MM.1S (cell line): ENCODE measurements around the gene VPS8.

Source experiments
- DNase-seq: peaks from one replicate; pipeline ENCODE4 v3.0.0-alpha.2; 2015
- H2AFZ ChIP-seq: fragments of 300-600 bp; sonication (generic); 2 replicates; pipeline ENCODE4 v1.6.0; 2016; ENCODE audit warnings: antibody characterized with exemption, low read length
- H3F3A ChIP-seq: fragments of 300-600 bp; sonication (generic); 2 replicates; pipeline ENCODE4 v1.6.1; 2016; ENCODE audit warnings: mild to moderate bottlenecking, antibody characterized with exemption, low read length, moderate library complexity, mixed read lengths; ENCODE audit not compliant: insufficient read depth
- H3K27ac ChIP-seq: fragments of 300-600 bp; sonication (generic); 2 replicates; pipeline ENCODE4 v1.5.1; 2016; ENCODE audit warnings: mild to moderate bottlenecking, low read length
- H3K27me3 ChIP-seq: fragments of 300-600 bp; sonication (generic); replicated peaks from 2 replicates; pipeline ENCODE4 v1.6.0; 2016; ENCODE audit warnings: low read length; ENCODE audit not compliant: insufficient read depth
- H3K36me3 ChIP-seq: fragments of 300-600 bp; sonication (generic); replicated peaks from 2 replicates; pipeline ENCODE4 v1.6.1; 2016; ENCODE audit warnings: mild to moderate bottlenecking, low read length, mixed read lengths; ENCODE audit not compliant: insufficient read depth
- H3K4me1 ChIP-seq: fragments of 300-600 bp; sonication (generic); 2 replicates; pipeline ENCODE4 v1.6.1; 2016; ENCODE audit warnings: low read length, mixed read lengths
- H3K4me2 ChIP-seq: fragments of 300-600 bp; sonication (generic); 2 replicates; pipeline ENCODE4 v1.6.0; 2016; ENCODE audit warnings: low read depth, low read length
- H3K4me3 ChIP-seq: fragments of 300-600 bp; sonication (generic); 2 replicates; pipeline ENCODE4 v1.5.1; 2016; ENCODE audit warnings: low read length, mixed read lengths
- H3K79me2 ChIP-seq: fragments of 300-600 bp; sonication (generic); 2 replicates; pipeline ENCODE4 v1.6.1; 2016; ENCODE audit warnings: mixed run types, low read length, mixed read lengths
- H3K9ac ChIP-seq: fragments of 300-600 bp; sonication (generic); 2 replicates; pipeline ENCODE4 v1.6.1; 2016; ENCODE audit warnings: low read length, mixed read lengths
- H3K9me2 ChIP-seq: fragments of 300-600 bp; sonication (generic); replicated peaks from 2 replicates; pipeline ENCODE4 v1.6.1; 2016; ENCODE audit warnings: mild to moderate bottlenecking, low read length, mixed read lengths; ENCODE audit not compliant: insufficient read depth
- H3K9me3 ChIP-seq: fragments of 300-600 bp; sonication (generic); replicated peaks from 2 replicates; pipeline ENCODE4 v1.6.1; 2016; ENCODE audit warnings: mild to moderate bottlenecking, low read length, mixed read lengths; ENCODE audit not compliant: insufficient read depth
- H4K20me1 ChIP-seq: fragments of 300-600 bp; sonication (generic); 2 replicates; pipeline ENCODE4 v1.6.1; 2016; ENCODE audit warnings: mild to moderate bottlenecking, low read length, moderate library complexity, mixed read lengths; ENCODE audit not compliant: insufficient read depth
- CTCF ChIP-seq: fragments of 300-600 bp; sonication (generic); IDR thresholded peaks from 2 replicates; pipeline ENCODE4 v1.5.1; 2016; ENCODE audit warnings: antibody characterized with exemption, low read length, mixed read lengths
- EZH2 ChIP-seq: fragments of 300-600 bp; sonication (generic); optimal IDR thresholded peaks from 2 replicates; pipeline ENCODE3; 2017; ENCODE audit warnings: low read depth, mild to moderate bottlenecking, antibody characterized with exemption, low read length, mixed read lengths
- EZH2phosphoT487 ChIP-seq: fragments of 300-600 bp; sonication (generic); IDR thresholded peaks from 2 replicates; pipeline ENCODE4 v1.6.1; 2018; ENCODE audit warnings: antibody characterized with exemption, low read length

Gene VPS8

GRCh38 chr3:185057829-185058228, 245.9 kb downstream of the VPS8 start:
- Histone ChIP-seq H4K20me1 (no peaks in the 10 kb centered on the region), H3K9me2 (no peaks in the 10 kb centered on the region), H3K4me3 (no peak overlapping the region), H3K79me2 (no peaks in the 10 kb centered on the region), H3K9ac (no peak overlapping the region), H3F3A (peaks cover 4% of the 10 kb centered on the region; the same call in 1 of the 2 replicates), H3K27ac (no peak overlapping the region), H3K36me3 (no peaks in the 10 kb centered on the region), H3K9me3 (no peaks in the 10 kb centered on the region), H3K4me1 (peaks cover 7% of the 10 kb centered on the region), H3K4me2 (no peak overlapping the region), H2AFZ (no peak overlapping the region), H3K27me3 (no peaks in the 10 kb centered on the region)
- no peak for TF ChIP-seq CTCF
- no peak for TF ChIP-seq EZH2phosphoT487
- no peak for TF ChIP-seq EZH2
- DNase-seq: no peak

GRCh38 chr3:185058796-185059195, 246.8 kb downstream of the VPS8 start:
- H4K20me1 ChIP-seq: no peaks in the 10 kb centered on the region
- no peak for TF ChIP-seq EZH2phosphoT487
- TF ChIP-seq CTCF: no peak
- TF ChIP-seq EZH2: no peak
- no peaks in the 10 kb centered on the region for H3K79me2 ChIP-seq
- peaks cover 12% of the 10 kb centered on the region for H3K4me1 ChIP-seq
- no peak overlapping the region for H3K4me2 ChIP-seq
- H3K36me3 ChIP-seq: no peaks in the 10 kb centered on the region
- H3K9me3 ChIP-seq: no peaks in the 10 kb centered on the region
- no peak for DNase-seq
- H3K27me3 ChIP-seq: no peaks in the 10 kb centered on the region
- H2AFZ ChIP-seq: no peak overlapping the region
- no peak overlapping the region for H3K27ac ChIP-seq
- no peaks in the 10 kb centered on the region for H3K9me2 ChIP-seq
- H3K9ac ChIP-seq: no peak overlapping the region
- no peak overlapping the region for H3K4me3 ChIP-seq
- peaks cover 10% of the 10 kb centered on the region for H3F3A ChIP-seq

DNA sequence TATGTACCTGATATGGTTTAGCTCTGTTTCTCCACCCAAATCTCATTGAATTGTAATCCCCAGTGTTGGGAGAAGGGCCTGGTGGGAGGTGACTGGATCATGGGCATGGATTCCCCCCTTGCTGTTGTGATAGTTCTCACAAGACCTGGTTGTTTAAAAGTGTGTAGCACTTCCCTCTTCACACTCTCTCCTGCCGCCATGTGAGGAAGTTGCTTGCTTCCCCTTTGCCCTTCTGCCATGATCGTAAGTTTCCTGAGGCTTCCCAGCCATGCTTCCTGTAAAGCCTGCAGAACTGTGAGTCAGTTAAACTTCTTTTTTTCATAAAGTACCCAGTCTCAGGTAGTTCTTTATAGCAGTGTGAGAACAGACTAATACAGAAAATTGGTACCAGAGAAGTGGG, 247.8 kb downstream of the VPS8 start:
- no peak for DNase-seq
- H4K20me1 ChIP-seq: no peaks in the 10 kb centered on the region
- no peaks in the 10 kb centered on the region for H3K9me3 ChIP-seq
- H2AFZ ChIP-seq: no peak overlapping the region
- peaks cover 16% of the 10 kb centered on the region for H3K4me1 ChIP-seq
- no peaks in the 10 kb centered on the region for H3K36me3 ChIP-seq
- H3K4me3 ChIP-seq: no peak overlapping the region
- TF ChIP-seq EZH2phosphoT487: no peak
- TF ChIP-seq EZH2: no peak
- TF ChIP-seq CTCF: no peak
- H3K79me2 ChIP-seq: no peaks in the 10 kb centered on the region
- H3F3A ChIP-seq: peaks cover 10% of the 10 kb centered on the region
- H3K9ac ChIP-seq: no peak overlapping the region
- no peaks in the 10 kb centered on the region for H3K27me3 ChIP-seq
- no peak overlapping the region for H3K4me2 ChIP-seq
- H3K9me2 ChIP-seq: no peaks in the 10 kb centered on the region
- no peak overlapping the region for H3K27ac ChIP-seq
